Hippocampal formation (tissue), 2 donors: ENCODE data around the gene PARS2.

Experiments
- DNase-seq, 2 donors: peaks; one replicate each; lab custom pipeline; 2025; lab: John Stamatoyannopoulos, UW

The PARS2 gene

GRCh38 chr1:54764133-54764921 lies at the start of gene PARS2:
Gene PARS2, minus strand, starts transcription at chr1:54764523. Its CDS starts 5,362 bp downstream, at chr1:54759161.
- peak; percentile 94 to 99 for DNase-seq

GRCh38 chr1:54814126-54814498 lies 49.8 kb upstream of the PARS2 start:
- DNase-seq = no peak

GRCh38 chr1:54813485-54814125 lies 49.3 kb upstream of the PARS2 start:
- DNase-seq = no peak

- no peak for DNase-seq
Measured at GRCh38 chr1:54812801-54813484, 48.6 kb upstream of the PARS2 start.

GRCh38 chr1:54811739-54812655 lies 47.7 kb upstream of the PARS2 start:
- DNase-seq = no peak

- DNase-seq = no peak
Measured at GRCh38 chr1:54811066-54811465, 46.7 kb upstream of the PARS2 start.

GRCh38 chr1:54810153-54810942 lies 46.0 kb upstream of the PARS2 start:
- peak; percentile 41 to 47 for DNase-seq

GRCh38 chr1:54809496-54810074 lies 45.3 kb upstream of the PARS2 start:
- DNase-seq = no peak

GRCh38 chr1:54808443-54809207 lies 44.3 kb upstream of the PARS2 start:
- DNase-seq = no peak

GRCh38 chr1:54807756-54808155 lies 43.4 kb upstream of the PARS2 start:
- no peak for DNase-seq

GRCh38 chr1:54806931-54807611 lies 42.7 kb upstream of the PARS2 start:
- no peak for DNase-seq

- no peak for DNase-seq
Measured at GRCh38 chr1:54805981-54806381, 41.7 kb upstream of the PARS2 start.

GRCh38 chr1:54805466-54805865 lies 41.1 kb upstream of the PARS2 start:
- DNase-seq = no peak

- no peak for DNase-seq
Measured at GRCh38 chr1:54804471-54805132, 40.3 kb upstream of the PARS2 start.

GRCh38 chr1:54803761-54804470 lies 39.6 kb upstream of the PARS2 start:
- no peak for DNase-seq

- DNase-seq = no peak
Measured at GRCh38 chr1:54800899-54801759, 36.8 kb upstream of the PARS2 start, which contains the start of gene TTC22. Gene TTC22, minus strand, starts transcription at chr1:54801323. Its CDS starts 160 bp downstream, at chr1:54801163.
